Measurements from ENCODE around the gene CITED2. TPM values are rescaled to one million over a fixed set of nuclear protein-coding genes. Genes with fewer than 3 reads are reported as not detected.

CITED2 gene
- total and polyA plus RNA-seq, 8 donors = 70.0 to 321 (median 132) TPM

- no peak overlapping the region for H3K4me3 ChIP-seq
- no peaks in the 10 kb centered on the region for H3K4me1 ChIP-seq
- no peak for ATAC-seq
- H3K27ac ChIP-seq = no peak overlapping the region
- H3K27me3 ChIP-seq = no peaks in the 10 kb centered on the region
- intact Hi-C loops (cut with DNase I) = no loop called here
- H3K36me3 ChIP-seq = no peaks in the 10 kb centered on the region
- no peak for TF ChIP-seq CTCF (IDR thresholded peaks at IDR 0.05)
- no peaks in the 10 kb centered on the region for H3K9me3 ChIP-seq
- no peak for DNase-seq
Measured at GRCh38 chr6:139406577-139407343, 32.3 kb upstream of the CITED2 start.

DNA sequence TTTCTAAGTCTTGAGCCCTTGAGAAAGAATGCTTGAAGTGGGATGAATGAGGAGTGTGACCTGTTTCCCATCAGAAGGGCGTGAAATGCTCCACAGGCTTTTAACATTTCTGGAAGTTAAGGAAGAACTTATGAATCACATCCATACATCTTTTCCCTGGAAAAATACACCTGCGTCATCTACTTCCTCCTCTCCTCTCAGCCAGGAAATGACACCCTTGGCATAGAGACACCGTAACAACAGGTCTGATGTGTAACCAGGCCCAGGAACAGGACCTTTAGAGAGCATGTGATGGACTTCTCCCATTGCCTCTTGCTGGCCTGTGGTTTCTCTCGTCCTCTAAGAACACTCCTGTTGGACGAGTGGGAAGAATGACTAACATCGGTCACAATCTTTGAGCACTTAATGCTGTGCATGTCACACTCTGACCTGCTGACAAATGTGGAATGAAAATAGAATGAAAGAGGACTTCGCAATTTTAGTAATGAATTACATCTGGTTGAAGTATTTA lies 28.5 kb upstream of the CITED2 start:
- DNase-seq (peak in 1 of 4 donors; percentile 44), ATAC-seq (peak; percentile 85)
- Histone ChIP-seq H3K4me1 (no peaks in the 10 kb centered on the region), H3K9me3 (no peaks in the 10 kb centered on the region), H3K36me3 (no peaks in the 10 kb centered on the region), H3K27ac (peak overlapping the region in 1 of 2 donors; percentile 7), H3K4me3 (no peak overlapping the region), H3K27me3 (no peaks in the 10 kb centered on the region)
- intact Hi-C loops (cut with DNase I) = no loop called here
- TF ChIP-seq CTCF (IDR thresholded peaks at IDR 0.05) = no peak

DNA sequence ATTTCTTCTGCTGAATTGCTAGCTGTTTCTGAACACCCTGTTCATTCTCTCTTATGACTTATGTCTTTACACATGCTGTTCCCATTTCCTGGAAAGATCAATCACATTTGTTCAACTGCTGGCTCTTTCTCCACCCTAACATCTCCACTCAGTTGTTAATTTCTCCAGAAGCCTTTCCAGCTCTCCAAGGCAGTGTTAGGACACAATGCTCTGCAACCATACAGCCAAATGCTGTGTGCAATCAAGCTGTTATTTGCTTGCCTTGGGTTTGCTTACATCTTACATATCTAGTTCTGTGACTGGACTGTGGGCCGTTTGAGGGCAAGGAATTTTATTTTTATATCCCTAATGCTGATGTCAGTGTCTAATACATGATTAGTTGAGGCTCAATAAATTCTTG lies 24.2 kb upstream of the CITED2 start:
- ATAC-seq (no peak), DNase-seq (no peak)
- intact Hi-C loops (cut with DNase I) = no loop called here

DNA sequence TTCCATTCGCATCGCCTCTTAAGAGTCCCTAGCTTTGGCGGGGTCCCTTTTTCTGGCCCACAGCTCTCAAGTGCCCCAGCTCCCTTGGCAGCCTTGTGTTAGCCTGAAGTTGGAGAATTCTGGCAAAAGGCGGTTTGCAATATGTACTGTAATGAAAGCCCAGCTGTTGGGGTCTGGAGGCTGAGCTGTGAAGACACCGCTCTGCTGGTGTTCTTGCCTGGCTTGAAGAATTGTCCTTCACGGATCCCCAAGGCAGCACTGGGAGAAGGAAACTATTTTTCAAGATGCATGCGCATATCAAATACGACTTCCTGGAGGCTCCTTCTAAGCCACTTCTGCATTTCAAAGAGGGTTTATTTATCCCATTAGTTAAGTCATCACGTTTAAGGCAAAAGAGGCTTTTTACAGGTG lies 21.4 kb upstream of the CITED2 start:
- Histone ChIP-seq H3K9me3 (no peaks in the 10 kb centered on the region), H3K36me3 (no peaks in the 10 kb centered on the region), H3K4me3 (no peak overlapping the region), H3K4me1 (no peaks in the 10 kb centered on the region), H3K27me3 (no peaks in the 10 kb centered on the region), H3K27ac (no peak overlapping the region)
- DNase-seq (no peak), ATAC-seq (no peak)
- TF ChIP-seq CTCF (IDR thresholded peaks at IDR 0.05) = no peak
- intact Hi-C loops (cut with DNase I) = no loop called here

More for the DNA sequence above, 24.2 kb upstream of the CITED2 start:
- no peak for TF ChIP-seq CTCF (IDR thresholded peaks at IDR 0.05)
- H3K36me3 ChIP-seq = no peaks in the 10 kb centered on the region
- no peaks in the 10 kb centered on the region for H3K9me3 ChIP-seq
- no peak overlapping the region for H3K27ac ChIP-seq
- no peak overlapping the region for H3K4me3 ChIP-seq
- H3K4me1 ChIP-seq = no peaks in the 10 kb centered on the region
- no peaks in the 10 kb centered on the region for H3K27me3 ChIP-seq

DNA sequence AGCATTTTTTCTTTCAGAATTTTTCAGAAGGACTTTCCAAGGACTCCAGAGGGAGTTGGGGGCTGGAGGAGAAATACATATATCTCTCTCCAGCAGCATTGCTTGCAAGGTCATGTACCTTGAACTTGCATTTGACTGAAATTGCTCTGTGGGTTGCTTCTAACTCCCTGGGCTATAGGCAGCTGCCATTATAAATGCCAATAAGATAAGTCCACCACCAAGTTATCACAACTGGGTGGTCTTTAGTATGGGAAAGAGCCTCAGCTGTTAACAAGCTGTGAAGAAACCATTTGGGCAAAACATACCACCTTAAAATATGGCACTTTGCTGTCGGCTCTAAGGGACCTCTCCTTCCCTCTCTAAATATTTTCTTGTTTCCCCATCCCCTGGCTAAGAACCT lies 20.9 kb upstream of the CITED2 start:
- no peak for DNase-seq
- Histone ChIP-seq H3K4me3 (no peak overlapping the region), H3K4me1 (no peaks in the 10 kb centered on the region), H3K9me3 (no peaks in the 10 kb centered on the region), H3K27me3 (no peaks in the 10 kb centered on the region), H3K36me3 (no peaks in the 10 kb centered on the region), H3K27ac (no peak overlapping the region)
- intact Hi-C loops (cut with DNase I) = no loop called here
- ATAC-seq = no peak
- no peak for TF ChIP-seq CTCF (IDR thresholded peaks at IDR 0.05)

All from left lung (tissue), 10 donors.